KMS-11 (cell line): ENCODE measurements around the gene ZNF710.
"Not testable (repeated sequence)": the region's sequence is repeated elsewhere in the genome, so short reads cannot be mapped to it uniquely, and the experiment has no call there.

ENCODE experiments used
- H2AFZ ChIP-seq: fragments of 200-600 bp; sonication (generic); 2 replicates; pipeline ENCODE4 v1.6.1; 2016; ENCODE audit warnings: antibody characterized with exemption, mixed run types, low read depth
- H3K27ac ChIP-seq: fragments of 200-600 bp; sonication (generic); 2 replicates; pipeline ENCODE4 v1.6.1; 2016; ENCODE audit warnings: mild to moderate bottlenecking, mixed run types
- H3K27me3 ChIP-seq: fragments of 200-600 bp; sonication (generic); 2 replicates; pipeline ENCODE4 v1.6.1; 2017; ENCODE audit warnings: mild to moderate bottlenecking, low read depth, mixed run types, moderate library complexity; ENCODE audit not compliant: insufficient read depth
- H3K36me3 ChIP-seq: fragments of 200-600 bp; sonication (generic); 2 replicates; pipeline ENCODE4 v1.6.1; 2017; ENCODE audit warnings: mild to moderate bottlenecking, mixed run types; ENCODE audit not compliant: insufficient read depth
- H3K4me1 ChIP-seq: fragments of 200-600 bp; sonication (generic); 2 replicates; pipeline ENCODE4 v1.6.1; 2016; ENCODE audit warnings: mild to moderate bottlenecking, low read depth, mixed run types; ENCODE audit not compliant: poor library complexity, severe bottlenecking
- H3K4me2 ChIP-seq: fragments of 200-600 bp; sonication (generic); 2 replicates; pipeline ENCODE4 v1.7.0; 2016; ENCODE audit warnings: mild to moderate bottlenecking, mixed run types
- H3K4me3 ChIP-seq: fragments of 200-600 bp; sonication (generic); IDR thresholded peaks from 2 replicates; pipeline ENCODE4 v1.6.1; 2017; ENCODE audit warnings: low read depth, low read length, mixed read lengths; ENCODE audit not compliant: insufficient read depth
- H3K79me2 ChIP-seq: fragments of 200-600 bp; sonication (generic); 2 replicates; pipeline ENCODE4 v1.6.1; 2016; ENCODE audit warnings: low read depth, mixed run types; ENCODE audit not compliant: insufficient read depth
- H3K9ac ChIP-seq: fragments of 200-600 bp; sonication (generic); 2 replicates; pipeline ENCODE4 v1.6.1; 2016; ENCODE audit warnings: mild to moderate bottlenecking, mixed run types
- H4K20me1 ChIP-seq: fragments of 200-600 bp; sonication (generic); 2 replicates; pipeline ENCODE4 v1.6.1; 2016; ENCODE audit warnings: mild to moderate bottlenecking, mixed run types; ENCODE audit not compliant: insufficient read depth
- TF ChIP-seq, protein P1 (sequence below): fragments of 200-600 bp; sonication (generic); conservative IDR thresholded peaks from 2 replicates; pipeline ENCODE4 v1.6.1; 2017; ENCODE audit warnings: low read depth, mild to moderate bottlenecking, antibody characterized with exemption, low read length, moderate library complexity, mixed read lengths

Gene ZNF710

DNA sequence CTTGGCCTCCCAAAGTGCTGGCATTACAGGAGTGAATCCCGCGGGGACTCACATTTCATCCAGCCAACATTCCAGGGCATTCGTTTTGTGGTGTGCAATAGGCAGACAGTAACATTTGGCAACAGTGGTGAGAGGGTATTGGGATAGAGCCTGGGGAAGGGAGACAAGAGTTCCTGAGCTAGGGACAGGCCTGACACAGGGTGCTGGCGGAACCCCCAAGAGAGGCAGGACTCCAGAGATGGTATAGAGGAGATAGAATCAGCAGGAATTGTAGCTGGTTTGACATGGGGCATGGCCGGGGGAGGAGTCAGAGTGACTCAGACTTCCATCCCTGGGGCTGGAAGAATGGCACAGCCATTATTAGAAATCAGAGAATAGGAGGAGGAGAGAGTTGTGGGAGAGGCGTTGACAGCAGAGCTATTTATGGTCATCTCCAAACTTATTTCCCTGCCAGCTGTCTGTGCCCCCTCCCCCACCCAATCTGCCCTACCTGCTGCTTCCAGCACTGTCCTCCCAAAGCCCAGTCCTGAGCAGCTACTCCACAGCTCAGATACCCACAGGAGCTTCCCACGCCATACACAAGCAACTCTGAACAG lies 105.5 kb downstream of the ZNF710 start:
- Histone ChIP-seq H3K9ac (no peak overlapping the region), H3K79me2 (no peaks in the 10 kb centered on the region), H3K4me1 (no peaks in the 10 kb centered on the region), H3K4me3 (no peak overlapping the region), H3K27ac (no peak overlapping the region), H4K20me1 (no peaks in the 10 kb centered on the region), H3K4me2 (no peak overlapping the region), H3K27me3 (no peaks in the 10 kb centered on the region), H3K36me3 (no peaks in the 10 kb centered on the region), H2AFZ (no peak overlapping the region)
- TF ChIP-seq, protein P1, sequence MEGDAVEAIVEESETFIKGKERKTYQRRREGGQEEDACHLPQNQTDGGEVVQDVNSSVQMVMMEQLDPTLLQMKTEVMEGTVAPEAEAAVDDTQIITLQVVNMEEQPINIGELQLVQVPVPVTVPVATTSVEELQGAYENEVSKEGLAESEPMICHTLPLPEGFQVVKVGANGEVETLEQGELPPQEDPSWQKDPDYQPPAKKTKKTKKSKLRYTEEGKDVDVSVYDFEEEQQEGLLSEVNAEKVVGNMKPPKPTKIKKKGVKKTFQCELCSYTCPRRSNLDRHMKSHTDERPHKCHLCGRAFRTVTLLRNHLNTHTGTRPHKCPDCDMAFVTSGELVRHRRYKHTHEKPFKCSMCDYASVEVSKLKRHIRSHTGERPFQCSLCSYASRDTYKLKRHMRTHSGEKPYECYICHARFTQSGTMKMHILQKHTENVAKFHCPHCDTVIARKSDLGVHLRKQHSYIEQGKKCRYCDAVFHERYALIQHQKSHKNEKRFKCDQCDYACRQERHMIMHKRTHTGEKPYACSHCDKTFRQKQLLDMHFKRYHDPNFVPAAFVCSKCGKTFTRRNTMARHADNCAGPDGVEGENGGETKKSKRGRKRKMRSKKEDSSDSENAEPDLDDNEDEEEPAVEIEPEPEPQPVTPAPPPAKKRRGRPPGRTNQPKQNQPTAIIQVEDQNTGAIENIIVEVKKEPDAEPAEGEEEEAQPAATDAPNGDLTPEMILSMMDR, result no peak

DNA sequence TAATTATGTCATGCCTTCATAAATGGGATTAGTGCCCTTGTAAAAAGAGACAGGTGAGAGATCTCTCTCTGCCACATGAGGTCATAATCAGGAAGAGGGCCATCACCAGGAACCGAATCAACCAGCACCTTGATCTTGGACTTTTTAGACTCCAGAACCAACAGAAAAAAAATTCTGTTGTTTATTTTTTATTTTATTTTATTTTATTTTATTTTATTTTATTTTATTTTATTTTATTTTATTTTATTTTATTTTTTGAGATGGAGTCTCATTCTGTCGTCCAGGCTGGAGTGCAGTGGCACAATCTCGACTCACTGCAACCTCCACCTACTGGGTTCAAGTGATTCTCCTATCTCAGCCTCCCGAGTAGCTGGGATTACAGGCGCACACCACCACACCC lies 106.9 kb downstream of the ZNF710 start:
- not testable (repeated sequence) for H3K4me3 ChIP-seq, H4K20me1 ChIP-seq, H3K36me3 ChIP-seq, H2AFZ ChIP-seq, H3K4me2 ChIP-seq, H3K79me2 ChIP-seq, H3K4me1 ChIP-seq, H3K27me3 ChIP-seq, H3K27ac ChIP-seq, H3K9ac ChIP-seq

DNA sequence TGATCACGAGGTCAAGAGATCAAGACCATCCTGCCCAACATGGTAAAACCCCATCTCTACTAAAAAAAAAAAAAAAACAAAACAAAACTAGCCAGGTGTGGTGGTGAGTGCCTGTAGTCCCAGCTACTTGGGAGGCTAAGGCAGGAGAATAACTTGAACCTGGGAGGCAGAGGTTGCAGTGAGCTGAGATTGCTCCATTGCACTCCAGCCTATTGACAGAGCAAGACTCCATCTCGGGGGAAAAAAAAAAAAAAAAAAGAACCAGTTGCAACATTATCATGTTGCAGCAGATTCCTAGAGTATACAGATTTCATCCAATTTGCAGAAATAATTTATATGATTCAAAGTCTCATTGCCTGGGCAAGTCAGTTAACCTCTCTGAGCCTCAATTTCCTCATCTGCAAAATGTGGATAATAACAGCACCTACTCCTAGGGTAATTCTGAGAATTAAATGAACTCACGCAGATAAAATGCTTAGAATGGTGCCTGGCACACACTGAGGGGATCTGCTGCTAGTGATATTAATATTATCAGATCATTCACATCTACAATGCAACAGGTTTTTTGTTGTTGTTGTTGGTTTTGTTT lies 108.1 kb downstream of the ZNF710 start:
- not testable (repeated sequence) for H2AFZ ChIP-seq, H4K20me1 ChIP-seq, H3K4me2 ChIP-seq, H3K4me1 ChIP-seq, H3K4me3 ChIP-seq, H3K36me3 ChIP-seq, H3K27ac ChIP-seq, H3K79me2 ChIP-seq, H3K27me3 ChIP-seq, H3K9ac ChIP-seq

DNA sequence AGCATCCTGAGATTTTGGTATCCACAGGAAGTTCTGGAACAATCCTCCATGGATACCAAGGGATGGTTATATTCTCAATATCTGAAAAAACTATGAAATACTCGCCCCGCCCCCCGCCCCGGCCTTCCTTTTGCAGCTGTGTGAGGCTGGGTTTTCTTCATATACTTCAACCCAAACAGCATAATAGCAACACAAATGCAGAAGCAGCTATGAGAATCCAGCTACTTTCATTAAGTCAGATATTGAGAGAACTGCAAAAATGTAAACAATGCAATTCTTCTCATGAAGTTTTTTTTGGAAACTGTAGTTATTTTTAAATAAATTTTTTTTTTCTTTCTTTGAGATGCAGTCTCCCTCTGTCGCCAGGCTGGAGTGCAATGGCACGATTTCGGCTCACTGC lies 112.0 kb downstream of the ZNF710 start:
- Histone ChIP-seq H3K36me3 (no peaks in the 10 kb centered on the region), H3K4me1 (no peaks in the 10 kb centered on the region), H3K4me3 (no peak overlapping the region), H3K9ac (no peak overlapping the region), H3K27ac (no peak overlapping the region), H3K4me2 (no peak overlapping the region), H3K79me2 (no peaks in the 10 kb centered on the region), H3K27me3 (no peaks in the 10 kb centered on the region), H2AFZ (no peak overlapping the region), H4K20me1 (no peaks in the 10 kb centered on the region)
- TF ChIP-seq, protein P1, result no peak

DNA sequence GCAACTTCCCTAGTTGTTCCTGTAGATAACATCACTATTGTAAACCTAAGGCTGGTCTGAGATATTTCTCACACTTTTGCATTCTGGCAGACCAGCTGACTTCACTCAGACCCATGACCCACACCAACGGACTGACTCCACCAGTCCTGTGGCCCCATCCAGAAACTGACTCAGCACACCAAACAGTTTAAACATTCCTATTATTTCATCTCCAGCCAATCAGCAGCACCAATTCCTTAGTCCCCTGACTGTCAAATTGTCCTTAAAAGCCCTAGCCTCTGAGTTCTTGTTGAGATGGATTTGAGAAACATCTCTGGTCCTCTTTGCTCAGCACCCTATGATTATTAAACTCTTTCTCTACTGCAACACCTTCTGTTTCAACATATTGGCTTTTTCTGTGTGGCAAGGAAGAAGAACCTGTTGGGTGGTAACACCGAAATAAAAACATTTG lies 113.4 kb downstream of the ZNF710 start:
- no peak overlapping the region for H2AFZ ChIP-seq
- no peaks in the 10 kb centered on the region for H4K20me1 ChIP-seq
- H3K27me3 ChIP-seq, result no peaks in the 10 kb centered on the region
- no peaks in the 10 kb centered on the region for H3K4me1 ChIP-seq
- TF ChIP-seq, protein P1, result no peak
- H3K4me3 ChIP-seq, result no peak overlapping the region
- H3K36me3 ChIP-seq, result no peaks in the 10 kb centered on the region
- H3K4me2 ChIP-seq, result no peak overlapping the region
- H3K9ac ChIP-seq, result no peak overlapping the region
- no peaks in the 10 kb centered on the region for H3K79me2 ChIP-seq
- no peak overlapping the region for H3K27ac ChIP-seq
